HG03097 (cell line): ENCODE data around the gene INPPL1.
"Not testable (repeated sequence)": the region's sequence is repeated elsewhere in the genome, so short reads cannot be mapped to it uniquely, and the experiment has no call there.

Experiments
- ATAC-seq: cut with Tn5 transposase; IDR thresholded peaks from one replicate; pipeline ENCODE4 v1.9.1; 2021; ENCODE audit not compliant: unreplicated experiment, low FRiP score

INPPL1 gene

DNA sequence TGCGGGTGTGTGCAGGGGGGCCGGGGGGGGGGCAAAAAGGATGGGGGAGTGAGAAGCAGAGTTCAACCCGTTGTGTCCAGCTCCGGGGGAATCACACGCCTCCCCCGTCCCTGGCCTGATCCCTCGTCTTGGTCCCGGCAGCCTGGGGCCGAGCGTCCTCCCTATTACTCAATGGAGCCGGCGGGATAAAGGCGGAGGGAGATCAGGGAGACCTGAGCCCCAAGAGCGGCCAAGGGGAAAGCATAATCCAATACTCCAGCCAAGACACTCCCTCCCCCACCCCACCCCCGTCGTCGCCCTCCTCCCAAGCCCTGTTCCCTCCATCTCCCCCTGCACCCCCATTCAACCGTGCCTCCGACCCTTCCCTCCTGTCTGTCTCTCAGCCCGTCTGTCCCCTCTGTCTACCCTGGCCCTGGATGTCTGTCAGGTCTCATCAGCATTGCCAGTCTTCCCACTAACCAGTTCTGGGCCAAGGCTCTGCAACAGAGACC is 16.8 kb downstream of the INPPL1 start:
- ATAC-seq = no peak

DNA sequence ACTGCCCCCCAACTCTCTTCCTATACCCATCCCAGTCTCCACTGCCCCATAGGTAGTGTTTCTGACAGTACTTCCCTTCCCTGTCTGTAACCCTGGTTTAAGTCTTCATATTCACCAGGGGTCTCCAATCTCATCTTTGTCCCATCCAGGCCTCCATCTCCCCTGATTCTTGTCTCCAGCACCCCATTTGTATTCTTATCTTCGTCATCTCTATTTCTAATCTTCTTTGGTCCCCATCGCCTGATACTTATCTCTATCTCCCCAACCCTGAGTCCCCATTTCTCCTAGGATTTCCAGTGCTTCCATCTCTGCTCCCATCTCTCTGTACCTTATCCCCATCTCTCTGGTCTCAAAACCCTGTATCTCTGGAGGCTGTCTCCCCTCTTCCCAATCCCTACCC is 17.6 kb downstream of the INPPL1 start:
- ATAC-seq = no peak

DNA sequence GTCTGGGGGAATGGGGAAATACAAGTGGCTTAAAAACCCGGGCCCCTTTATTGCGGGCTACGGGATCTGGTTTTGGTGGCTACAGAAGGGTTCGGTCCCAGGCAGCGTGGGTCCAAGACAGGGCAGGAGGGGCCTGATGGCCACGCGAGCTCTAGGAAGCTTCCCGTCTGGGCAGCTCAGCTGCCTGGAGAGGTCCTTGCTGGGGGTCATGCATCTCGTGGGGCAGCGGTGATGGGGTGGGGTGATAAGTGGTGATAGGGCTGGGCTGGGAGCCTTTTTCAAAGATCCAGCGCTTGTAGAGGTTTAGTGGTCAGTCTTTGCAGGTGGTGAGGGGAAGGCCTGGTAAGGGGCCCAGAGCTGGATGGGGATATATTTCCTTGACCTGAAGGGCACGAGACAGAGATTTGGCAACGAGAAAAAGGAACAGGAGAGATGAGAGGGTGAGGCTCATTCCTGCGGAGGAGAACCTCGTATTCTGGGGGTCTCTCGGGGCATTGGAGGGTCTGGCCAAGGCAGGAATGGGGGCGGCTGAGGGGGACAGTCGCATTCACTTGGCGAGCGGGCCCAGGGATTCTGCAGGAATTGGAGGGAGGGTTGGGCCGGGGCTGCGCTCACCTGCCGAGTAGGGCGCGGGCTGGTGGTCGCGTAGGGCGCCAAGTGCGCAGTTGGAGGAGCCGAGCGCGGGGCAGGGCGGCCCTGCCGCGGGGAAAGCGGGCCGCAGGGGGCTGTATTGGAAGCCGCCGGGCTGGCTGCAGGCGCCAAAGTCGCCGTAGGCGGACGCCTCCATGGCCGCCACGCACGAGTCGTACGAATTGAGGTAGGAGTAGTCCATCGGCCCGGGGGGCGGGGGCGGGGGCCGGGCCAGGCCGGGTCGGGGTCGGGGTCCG is 18.8 kb downstream of the INPPL1 start:
- no peak for ATAC-seq

DNA sequence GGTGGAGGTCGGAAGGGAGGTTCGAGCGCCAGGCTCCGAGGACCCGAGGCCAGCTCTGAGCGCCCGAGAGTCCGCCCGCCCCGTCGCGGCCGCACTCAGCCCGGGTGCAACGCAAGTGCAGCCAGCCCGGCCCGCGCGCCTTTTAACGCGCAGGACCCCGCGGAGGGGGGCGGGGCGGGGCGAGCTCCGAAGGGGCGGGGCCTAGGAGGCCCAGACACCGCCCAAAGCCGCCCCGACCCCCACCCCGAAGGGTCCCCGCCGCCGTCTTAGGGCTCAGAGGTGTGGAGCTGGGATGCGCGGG is 19.4 kb downstream of the INPPL1 start, which contains the start of gene PHOX2A:
Gene PHOX2A (minus strand): TSS at position 117 of the 301 bp plus-strand sequence. CDS start 172 bp downstream, outside the sequence.
- no peak for ATAC-seq

DNA sequence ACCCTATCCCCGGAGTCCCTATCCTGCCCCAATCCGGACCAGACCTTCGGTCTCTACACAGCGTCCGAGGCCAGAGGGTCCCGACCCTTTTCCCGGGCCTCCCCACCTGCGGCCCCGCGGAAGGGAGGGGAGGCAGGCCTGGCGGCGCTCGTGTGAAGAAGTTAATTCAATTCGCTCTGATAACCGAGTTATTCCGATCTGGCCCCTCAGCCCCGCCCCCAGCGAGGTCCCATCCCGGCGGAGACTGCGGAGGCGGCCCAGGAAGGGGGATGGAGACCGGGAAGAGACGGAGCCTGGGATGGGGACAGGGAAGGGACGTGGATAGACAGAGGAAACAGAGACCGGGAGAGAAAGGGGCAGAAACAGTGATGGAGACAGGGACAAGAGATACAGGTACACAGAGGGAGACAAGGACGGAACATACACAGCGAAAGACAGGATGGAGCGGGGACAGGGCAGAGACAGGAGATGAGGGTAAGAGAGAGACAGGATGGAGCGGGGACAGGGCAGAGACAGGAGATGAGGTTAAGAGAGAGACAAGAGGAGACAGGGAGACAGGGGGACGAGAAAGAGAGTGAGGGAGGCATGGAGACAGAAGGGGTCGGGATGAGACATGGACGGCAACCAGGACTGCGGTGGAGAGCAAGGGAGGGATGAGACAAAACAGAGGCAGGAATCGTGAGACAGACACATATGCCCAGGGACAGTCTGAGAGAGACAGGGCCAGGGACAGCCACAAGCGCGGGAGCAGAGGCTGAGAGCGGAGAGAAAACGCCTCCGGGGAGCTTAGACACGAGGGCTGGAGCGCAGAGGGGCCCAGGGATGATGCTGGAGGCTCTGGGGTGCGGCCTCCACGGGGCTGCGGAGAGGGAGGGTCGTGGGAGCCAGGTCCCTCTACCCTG is 20.0 kb downstream of the INPPL1 start:
- no peak for ATAC-seq

DNA sequence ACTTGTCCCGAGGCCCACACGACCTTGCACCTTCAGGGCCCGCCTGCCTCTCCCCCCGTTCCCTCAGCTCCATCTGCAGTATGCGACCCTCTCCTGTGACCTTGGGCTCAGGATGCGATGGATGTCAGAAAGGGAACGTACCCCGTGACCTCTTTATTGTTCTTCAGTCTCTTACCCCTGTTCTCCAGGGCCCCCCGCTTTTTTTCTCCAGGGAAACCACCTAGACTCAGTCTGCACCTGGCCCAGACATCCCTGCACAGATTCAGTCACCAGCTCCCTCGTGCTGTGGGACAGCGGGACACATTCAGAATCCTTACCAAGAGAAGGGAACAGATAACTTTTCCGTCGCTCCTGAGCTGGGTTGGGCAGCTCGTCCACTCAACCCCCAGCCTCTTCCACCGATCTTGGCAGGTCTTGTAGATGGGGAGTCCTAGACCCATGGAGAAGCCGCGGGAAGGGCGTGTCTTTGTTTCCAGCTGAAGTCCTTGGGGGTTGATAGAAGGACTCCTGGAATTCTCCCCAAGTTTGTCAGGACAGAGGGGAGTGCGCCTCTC is 20.8 kb downstream of the INPPL1 start:
- no peak for ATAC-seq

DNA sequence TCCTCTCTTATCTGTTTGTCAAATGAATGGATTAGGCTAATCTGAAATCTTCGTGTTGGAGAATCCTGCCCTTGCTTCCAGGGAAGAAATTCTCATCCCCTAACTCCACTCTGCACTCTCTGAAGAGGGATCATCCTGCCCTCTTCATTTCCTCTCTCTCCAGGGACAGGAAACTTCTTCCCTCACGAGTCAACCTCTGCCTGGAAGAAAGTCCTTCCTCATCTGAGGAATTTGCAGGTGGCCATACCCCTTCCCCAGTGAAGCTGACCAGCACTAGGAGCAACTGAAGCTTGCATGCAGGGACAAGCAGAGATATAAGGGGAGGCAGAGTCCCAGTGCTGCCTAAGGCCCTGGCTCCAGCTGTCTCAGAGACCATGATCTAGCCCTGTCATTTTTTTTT is 23.0 kb downstream of the INPPL1 start:
- ATAC-seq = no peak

DNA sequence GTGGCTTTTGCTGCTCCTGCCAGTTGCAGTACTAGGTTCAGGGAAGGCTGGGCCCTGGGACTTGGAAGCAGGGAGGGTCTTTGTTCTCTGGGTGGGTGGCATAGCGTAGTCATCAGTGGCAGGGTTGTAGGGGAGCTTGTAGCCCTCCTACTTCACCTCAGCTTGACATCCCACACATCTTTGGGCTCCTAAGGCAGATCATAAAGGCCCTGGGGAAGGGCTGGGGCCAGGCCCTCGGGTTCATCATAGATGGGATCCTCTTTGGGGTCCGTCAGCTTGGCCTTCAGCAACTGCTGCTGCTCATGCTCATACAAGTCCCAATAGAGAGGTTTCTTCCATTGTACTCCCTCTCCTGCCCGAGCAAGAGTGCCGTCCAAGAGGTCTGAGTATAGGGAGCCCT is 25.4 kb downstream of the INPPL1 start:
- no peak for ATAC-seq

DNA sequence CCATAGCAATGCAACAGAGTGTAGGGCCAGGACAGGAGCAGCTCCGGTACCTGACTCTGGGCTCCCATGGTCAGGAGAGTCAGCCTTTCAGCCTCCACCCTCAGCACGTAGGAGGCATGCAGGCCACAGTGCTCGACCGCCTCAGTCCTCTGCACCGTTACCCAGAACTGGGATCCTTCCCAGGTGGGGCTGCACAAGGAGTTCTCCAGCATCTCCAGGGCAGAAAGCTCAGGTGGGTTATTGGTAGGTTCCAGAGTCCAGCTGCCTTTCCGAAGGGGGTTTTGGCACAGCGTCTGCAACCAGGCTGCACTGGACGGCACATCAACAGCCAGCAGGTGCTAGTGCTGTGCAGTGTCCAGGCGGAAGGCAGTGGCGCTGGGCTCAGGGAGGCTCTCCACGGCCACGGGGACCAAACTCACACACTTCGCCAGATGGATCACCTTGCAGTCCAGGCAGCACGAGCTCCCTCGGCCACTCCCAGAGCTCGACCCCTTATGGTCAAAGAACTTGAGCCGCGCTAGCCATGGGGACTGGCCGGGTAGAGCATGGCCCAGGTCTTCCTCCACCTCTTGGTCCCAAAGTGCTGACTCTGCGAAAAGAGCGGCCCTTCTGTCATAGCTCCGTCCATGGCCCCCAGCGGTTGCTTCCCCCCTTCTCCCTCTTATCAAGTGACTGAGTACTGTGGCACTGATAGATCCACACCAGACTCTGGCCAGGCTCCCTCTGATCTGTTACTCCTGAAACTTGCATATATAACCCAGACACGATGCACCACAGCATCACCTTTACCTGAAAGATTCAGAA is 26.3 kb downstream of the INPPL1 start:
- ATAC-seq = no peak

DNA sequence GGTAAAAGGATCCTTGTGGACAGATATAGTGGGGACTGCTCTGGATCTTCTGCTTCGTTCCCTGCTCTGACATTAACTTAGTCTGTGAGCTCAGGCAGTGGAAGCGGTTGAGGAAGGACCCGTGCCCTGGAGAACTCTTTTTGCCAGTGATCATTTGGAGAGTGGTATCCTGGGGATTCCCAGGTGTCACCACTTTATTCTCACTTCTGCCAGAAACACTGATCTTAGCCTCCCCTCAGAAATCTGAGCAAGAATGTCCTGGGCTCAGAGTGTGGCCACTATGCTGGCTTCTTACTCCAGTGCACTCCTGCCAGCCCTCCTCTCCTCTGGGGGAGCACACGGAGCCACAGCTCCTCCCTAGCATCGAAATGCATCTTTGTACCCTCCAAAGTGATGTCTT is 27.0 kb downstream of the INPPL1 start:
- no peak for ATAC-seq

DNA sequence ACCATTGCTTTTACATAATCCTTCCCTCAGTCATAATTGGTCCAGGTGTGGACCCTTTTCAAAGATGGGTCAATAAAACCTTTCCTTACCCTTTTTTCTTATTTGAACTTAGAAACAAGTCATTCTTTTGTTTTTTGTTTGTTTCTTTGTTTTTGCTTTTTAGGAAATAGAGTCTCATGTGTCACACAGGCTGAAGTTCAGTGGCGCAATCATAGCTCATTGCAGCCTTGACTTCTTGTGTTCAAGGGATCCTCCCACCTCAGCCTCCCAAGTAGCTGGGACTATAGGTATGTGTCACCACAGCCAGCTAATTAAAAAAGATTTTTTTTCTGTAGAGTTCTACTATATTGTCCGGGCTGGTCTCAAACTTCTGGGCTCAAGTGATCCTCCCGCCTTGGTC is 28.8 kb downstream of the INPPL1 start:
- ATAC-seq = no peak

DNA sequence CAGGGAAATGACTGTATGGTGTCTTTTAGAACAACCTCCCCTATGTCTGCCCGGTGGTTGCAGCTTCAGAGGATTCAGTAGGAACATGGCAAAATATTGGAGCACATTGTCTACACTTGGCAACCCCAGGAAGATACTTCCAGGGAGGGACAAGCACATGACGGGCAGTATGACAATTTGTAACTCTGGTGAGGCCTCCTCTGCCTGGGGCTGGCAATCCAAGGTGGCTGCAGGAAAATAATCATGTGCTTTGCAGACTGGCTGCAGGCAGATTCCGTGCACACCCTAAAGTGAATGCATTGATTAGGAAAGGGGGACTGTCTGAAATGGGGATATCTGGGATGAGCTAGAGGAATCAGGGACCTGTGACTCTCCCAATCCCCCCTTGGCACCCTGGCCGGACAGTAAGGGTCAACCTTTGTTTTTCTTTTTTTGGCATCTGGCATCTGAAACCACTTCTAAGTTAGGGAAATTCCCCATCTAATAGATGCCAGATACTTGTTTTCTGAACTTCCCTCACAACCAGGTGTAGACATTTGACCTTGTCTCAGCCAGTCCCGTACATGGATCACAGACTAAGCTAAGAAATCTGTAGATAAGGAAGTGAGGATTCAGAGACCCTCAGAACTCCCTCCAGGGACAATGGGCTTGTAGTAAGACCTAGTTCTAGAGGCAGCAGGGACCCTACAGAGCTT is 29.9 kb downstream of the INPPL1 start:
- no peak for ATAC-seq

DNA sequence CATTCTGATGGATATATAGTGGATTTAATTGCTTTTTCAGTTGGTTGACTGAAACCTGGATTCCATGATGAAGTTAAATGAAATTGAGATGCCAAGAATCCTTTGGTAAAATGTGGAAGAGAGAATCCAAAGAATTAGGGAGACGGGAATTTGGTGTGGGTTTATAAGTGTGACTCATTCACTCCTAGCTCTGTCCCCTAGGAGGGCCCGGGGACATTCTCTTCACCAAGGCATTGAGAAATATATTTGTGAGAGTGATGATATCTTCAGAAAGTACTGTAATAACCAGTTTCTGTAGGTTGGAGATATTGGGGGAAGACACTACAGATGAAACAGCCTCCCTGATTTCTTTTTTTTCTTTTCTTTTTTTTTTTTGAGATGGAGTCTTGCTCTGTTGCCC is 33.0 kb downstream of the INPPL1 start:
- no peak for ATAC-seq

DNA sequence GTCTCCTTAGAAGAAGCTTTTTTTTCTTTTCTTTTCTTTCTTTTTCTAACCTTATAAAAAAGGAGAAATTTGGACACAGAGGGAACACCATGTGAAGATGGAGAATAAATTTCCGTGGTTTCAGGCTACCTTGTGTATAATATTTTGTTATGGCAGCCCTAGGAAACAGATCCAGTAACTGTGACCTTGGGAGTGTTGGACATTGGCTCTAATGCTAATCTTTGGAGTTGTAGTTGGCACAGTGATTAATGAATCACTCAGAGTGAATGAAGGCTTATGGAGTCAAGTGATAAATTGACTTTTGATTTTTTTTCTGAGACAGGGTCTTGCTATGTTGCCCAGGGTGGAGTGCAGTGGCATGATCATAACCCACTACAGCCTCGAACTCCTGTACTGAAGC is 34.9 kb downstream of the INPPL1 start:
- ATAC-seq = no peak

DNA sequence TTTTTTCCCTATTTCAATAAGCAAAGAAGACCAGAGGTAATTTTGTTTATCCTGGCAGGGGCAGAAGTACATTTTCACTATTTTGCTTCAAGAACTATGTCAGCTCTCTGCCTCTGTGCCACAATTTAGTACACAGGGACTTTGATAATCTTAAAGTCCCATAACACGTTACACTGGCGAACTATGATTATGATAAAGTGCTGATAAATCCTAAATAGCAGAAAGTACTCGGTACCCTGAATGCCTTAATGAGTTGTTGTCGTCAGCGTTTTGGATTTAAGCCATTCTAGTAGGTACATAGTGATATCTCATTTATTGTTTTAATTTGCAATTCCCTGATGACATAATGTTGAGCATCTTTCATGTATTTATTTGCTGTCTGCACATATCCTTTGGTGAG is 36.0 kb downstream of the INPPL1 start:
- ATAC-seq = no peak

DNA sequence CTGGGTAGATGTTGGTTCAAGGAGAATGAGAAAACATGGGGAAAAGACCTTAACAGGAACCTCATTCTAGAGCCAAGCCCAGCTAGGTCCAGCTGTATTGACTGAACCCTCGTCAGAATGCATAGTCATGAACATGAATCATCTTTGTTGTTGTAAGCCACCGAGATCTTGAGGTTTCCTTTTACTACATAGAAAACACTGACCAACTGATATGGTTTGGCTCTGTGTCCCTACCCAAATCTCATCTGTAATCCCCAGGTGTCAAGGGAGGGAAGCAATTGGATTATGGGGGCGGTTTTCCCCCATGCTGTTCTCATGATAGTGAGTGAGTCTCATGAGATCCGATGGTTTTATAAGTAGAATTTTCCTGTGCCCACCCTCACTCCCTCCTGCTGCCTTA is 38.8 kb downstream of the INPPL1 start:
- no peak for ATAC-seq

DNA sequence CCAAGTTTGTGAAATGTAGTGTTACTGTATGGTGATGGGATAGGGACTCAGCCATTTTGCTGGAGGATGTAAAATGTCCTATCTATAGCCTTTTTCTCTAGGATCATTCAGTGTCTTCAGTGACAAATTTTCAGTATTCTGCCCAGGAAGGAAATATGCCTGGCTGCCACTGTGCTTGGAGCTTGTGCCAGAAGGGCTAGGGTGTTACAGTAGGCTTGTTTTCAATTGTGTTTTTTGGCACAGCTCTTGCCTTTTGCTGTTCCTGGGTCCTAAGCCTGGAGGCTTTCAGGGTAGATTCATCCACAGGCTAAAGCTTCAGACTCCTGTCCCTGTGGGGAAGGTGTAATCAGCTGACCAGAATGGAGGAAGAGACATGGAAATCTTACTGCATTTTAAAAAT is 41.4 kb downstream of the INPPL1 start:
- ATAC-seq = no peak

DNA sequence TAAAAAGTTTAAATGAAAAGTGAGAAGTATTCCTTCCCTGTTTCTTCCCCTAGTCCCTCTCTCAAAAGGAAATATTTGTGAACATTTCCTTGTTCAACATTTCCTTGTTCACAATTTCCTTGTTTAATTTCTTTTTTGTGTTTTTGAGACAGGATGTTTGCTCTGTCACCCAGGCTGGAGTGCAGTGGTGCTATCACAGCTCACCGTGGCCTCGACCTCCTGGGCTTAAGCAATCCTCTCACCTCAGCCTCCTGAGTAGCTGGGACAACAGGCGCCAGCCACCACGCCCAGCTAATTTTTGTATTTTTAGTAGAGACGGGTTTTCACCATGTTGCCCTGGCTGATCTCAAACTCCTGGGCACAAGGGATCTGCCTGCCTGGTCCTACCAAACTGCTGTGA is 42.4 kb downstream of the INPPL1 start:
- ATAC-seq = not testable (repeated sequence)

DNA sequence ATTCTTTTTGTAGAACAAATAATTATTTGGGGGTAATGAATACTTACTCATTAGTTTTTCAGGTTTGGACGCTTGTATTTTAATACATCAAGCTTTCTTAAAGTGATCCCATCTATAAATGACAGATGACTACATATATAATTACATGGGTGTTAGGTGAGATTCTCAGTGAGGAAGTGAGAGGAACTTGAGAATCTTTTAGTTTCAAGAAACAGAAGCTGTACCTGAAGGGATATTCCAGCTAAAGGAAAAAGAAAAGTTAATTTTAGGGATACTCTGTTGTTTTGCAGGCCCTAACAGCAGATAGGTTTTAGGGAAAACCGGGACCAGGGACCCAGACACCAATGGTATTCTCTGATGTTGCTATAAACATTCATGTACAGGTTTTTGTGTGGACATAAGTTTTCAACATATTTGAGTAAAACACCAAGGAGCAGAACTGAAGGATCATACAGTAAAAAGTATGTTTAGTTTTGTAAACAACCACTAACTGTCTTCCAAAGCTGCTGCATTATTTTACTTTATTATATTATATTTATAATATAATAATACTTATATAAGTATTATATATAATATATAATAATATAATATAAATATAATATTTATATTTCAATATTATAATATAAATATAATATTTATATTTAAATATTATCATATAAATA is 43.5 kb downstream of the INPPL1 start:
- ATAC-seq = no peak
